ENCODE results near the gene NR6A1.
"Not testable (repeated sequence)": the region's sequence is repeated elsewhere in the genome, so short reads cannot be mapped to it uniquely, and the experiment has no call there.

NR6A1 gene

DNA sequence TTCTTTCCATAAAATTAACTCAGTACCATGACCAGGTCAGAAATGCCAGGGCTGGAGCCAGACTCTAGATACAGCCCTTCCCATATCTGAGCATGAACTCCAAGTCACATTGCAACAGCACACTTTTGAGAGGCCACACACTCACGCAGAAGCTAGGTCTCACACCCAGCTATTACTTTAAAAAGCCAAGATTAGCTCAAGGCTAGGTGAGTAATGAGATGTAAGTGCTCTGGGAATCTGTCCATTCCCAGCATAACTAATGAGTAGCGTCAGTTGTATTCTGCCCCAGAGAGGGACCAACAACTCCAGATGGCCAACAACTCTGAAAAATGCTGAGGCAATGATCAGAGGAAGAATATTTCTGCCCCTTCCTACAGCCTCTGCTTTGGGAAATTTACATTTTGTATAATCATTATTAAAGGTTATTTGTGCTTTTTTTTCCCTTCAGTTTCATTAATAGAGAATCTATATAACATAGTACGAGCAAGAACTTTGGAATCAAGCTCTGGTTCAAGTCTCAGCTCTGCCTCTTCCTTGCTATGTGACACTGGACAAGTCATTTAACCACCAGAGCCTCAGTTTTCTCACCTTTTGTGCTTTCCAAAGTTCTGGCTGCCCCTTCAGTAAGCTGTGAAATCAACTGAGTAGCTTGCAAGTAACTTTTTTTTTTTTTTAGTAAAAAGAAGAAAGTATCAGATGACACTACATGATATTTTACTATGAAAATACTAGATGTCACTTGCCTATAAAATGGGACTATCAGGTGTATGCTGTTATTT lies 118.3 kb downstream of the NR6A1 start:
- DNase-seq: no peak

DNA sequence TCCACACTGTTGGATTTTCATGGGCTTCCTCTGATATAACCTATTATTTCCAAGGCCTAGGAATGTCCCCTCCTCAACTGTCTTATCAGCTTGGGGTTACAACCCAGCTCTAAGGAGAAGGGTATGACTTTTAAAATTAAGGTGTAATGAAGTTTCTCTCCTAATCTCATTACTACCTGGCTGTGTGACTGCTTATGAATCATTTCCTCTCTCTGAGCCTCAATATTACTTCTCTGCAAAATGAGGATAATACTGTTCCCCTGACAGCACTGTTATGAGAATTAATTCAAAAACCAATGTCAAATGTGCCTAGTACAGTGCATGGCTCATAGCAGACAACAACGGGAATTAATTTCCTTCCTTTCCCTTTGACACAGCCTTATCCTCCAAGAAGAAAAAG lies 118.9 kb downstream of the NR6A1 start:
- DNase-seq: no peak

DNA sequence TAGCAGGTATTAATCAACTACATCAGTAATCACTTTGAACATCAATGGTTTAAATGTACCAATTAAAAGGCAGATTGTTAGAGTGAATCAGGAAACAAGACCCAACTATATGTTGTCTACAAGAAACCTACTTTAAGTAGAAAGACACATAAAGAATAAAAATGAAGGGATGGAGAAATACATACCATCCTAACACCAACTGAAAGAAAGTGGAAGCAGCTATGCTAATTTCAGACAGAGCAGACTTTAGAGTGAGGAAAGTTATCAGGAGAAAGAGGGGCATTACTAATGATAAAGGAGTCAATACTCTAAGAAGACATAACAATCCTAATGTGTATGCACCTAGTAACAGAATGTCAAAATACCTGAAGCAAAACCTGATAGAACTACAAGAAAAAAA lies 125.8 kb downstream of the NR6A1 start:
- DNase-seq: no peak

DNA sequence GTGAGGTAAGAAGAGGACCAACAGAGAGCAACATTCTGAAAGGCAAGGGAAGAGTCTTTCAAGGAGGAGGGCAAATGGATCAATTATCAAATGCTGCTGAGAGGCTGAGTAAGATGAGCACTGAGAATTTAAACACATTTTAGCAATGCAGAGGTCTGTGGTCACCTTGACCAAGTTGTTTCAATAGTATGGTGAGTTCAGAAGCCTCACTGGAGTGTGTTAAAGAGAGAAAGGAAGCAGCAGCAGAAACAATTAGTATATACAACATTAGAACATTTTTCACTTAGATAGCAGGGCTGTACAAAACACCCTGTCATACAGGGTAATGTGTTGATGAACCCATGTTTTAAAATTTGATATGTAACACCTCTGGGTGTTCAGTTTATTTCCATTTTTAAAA lies 131.5 kb downstream of the NR6A1 start:
- DNase-seq: no peak

DNA sequence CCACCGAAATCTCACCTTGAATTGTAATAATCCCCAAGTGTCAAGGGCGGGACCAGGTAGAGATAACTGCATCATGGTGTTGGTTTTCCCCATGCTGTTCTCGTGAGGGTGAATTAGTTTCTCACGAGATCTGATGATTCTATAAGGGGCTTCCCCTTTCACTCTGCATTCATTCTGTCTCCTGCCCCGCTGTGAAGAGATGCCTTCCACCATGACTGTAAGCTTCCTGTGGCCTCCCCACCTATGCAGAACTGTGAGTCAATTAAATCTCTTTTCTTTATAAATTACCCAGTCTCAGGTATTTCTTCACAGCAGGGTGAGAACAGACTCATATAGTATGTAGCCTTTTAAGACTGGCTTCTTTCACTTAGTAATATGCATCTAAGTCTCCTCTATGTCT lies 135.8 kb downstream of the NR6A1 start:
- no peak for DNase-seq

DNA sequence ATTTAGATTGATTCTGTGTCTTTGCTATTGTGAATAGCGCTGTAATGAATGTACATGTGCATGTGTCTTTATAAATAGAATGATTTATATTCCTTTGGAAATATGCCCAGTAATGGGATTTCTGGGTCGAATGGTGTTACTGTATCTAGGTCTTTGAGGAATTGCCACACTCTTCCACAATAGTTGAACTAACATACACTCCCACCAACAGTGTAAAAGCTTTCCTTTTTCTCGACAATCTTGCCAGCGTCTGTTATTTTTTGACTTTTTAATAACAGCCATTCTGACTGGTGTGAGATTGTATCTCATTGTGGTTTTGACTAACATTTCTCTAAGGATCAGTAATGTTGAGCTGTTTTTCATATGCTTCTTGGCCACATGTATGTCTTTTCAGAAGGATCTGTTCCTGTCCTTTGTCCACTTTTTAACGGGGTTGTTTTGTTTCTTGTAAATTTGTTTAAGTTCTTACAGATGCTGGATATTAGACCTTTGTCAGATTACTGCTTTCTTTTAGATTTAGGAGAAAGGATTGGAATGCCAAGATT lies 139.0 kb downstream of the NR6A1 start:
- DNase-seq: no peak

DNA sequence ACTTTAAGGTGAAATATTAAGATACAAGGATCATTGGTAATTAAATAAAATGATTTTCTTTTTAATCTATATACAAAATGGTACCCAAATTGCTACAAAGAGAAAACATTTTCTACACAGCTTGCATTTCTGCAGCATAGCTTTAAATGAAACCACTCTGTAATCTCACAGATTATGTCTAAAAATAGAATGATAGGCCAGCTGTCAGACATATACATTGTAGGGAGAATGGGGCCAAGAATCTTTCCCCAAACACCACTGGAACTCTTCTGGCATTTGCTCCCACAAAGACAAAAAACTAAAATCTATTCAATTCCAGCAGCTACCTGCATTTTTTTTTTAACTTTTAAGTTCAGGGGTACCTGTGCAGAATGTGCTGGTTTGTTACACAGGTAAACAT lies 139.8 kb downstream of the NR6A1 start:
- DNase-seq: no peak

DNA sequence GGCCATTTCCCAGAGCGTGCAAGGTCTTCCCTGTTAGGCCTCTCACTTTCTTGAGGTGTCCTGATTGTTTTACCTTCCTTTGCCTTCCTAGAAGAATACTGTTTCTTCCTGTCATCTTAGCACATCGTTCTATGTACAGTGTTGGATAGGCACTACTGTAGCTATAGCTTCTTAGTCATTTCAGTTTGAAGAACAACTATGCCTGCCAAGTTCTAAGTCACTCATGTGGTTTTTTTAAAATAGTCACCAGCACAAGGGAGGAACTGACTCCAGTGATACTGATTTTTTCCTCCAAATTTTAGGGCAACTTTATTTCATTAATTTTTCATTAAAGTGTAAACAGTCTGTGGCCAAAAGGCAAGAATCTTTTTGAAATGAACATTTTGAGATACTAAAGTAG lies 141.5 kb downstream of the NR6A1 start:
- no peak for DNase-seq

DNA sequence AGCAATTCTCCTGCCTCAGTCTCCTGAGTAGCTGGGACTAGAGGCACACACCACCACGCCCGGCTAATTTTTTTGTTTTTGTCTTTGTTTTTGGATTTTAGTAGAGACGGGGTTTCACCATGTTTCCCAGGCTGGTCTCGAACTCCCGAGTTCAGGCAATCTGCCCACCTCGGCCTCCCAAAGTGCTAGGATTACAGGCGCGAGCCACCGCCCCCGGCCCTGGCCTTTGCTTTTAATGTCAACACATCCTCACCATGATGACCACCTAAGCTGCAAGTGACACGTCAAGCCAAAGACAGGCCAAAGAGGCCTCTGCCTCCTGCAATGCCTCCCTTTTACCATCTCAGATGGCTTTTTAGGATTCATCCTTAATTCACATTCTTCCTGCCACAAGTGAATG lies 142.4 kb downstream of the NR6A1 start:
- DNase-seq: no peak

DNA sequence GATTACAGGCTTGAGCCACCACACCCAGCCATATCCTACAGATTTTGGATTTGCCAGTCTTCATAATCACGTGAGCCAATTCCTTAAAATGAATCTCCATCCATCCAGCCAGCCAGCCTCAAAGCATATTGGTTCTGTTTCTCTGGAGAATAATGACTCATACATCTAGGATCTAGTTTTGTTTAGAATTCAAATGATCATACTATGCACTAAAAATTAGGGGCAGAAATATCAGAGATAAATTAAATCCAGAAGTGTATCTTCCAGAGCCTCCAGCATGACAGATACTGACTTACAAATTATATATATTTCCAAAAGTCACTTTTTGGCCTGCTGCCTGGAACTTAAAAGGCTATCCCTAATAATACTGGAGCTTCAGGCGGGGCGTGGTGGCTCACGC lies 144.8 kb downstream of the NR6A1 start:
- no peak for DNase-seq

DNA sequence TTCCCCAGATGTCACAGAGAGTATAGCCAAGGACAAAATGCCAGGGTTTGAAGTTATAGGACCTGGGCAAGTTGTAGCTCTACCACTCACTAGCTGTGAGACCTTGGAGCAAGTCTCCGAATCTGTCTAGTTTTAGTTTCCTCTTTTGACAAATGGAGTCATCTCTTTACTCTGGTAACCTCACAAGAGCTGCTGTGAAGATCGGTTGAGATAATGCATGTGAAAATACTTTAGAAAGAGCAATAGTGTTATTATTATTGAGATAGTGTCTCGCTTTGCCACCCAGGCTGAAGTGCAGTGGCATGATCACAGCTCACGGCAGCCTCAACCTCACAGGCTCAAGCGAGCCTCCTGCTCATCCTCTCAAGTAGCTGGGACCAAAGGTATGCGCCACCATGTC lies 146.0 kb downstream of the NR6A1 start:
- DNase-seq: no peak

DNA sequence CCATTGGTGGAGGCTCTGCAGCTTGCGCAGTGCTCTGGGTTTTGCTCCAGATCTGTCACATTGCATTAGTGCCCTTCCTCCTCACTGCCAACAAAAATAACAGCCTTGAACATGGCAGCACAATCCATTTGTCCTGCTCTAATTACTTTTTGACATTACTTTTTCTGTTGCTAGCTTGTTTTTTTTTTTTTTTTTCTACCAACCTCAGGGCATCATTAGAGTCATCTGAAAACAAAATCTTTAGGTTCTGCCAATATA lies 146.4 kb downstream of the NR6A1 start:
- no peak for DNase-seq

DNA sequence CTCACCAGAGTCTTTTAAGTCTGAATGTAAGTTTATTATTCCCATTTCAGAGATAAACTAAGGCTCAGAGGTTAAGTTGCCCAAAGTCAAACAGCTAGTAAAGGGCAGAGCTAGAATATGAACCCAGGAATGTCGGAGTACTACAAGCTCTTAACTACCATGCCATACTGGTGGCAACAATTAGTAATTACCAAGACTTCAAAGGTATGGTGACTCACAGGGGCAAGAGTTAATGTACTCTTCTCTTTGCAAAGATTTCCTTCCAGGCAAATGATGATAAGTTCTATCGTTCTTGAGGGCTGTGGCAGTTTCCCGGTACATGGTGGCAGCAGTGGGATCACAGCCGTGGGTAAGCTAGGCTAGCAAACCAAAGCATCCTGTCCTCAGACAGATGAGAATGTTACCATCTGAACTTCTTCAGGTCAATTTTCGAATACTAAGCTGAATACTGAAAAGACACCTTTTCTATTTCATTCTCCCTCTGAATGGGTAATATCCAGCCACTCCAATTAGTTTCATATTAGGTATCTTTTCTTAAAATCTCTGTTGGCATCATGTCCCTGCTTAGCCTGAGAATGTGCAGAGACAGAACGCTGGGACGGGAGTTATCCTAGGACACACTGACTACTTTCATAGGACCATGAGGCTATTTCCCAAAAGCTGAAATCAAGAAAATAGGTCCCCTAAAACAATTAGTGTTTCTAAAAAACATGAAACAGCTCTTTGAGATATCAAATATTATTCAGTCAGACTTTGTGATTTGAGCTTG lies 147.0 kb downstream of the NR6A1 start:
- DNase-seq: no peak

DNA sequence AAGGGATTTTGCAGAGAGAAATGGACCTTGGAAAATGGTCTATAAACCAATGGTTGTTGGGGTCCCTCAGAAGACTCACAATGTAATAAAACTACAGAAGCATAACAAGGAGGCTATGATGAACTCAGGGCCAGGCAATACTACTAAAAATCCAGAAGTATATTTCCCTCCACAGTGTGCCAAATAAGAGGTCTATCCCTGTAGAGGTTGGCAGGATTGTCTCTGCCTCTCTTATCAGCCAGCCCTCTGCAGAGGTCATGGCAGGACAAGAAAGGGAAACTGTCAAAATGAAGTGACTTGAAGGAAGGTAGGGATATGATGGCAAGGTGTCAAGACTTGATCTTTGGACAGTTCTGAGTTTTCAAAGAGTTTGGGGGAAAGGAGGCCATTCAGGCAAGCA lies 148.2 kb downstream of the NR6A1 start:
- no peak for DNase-seq

DNA sequence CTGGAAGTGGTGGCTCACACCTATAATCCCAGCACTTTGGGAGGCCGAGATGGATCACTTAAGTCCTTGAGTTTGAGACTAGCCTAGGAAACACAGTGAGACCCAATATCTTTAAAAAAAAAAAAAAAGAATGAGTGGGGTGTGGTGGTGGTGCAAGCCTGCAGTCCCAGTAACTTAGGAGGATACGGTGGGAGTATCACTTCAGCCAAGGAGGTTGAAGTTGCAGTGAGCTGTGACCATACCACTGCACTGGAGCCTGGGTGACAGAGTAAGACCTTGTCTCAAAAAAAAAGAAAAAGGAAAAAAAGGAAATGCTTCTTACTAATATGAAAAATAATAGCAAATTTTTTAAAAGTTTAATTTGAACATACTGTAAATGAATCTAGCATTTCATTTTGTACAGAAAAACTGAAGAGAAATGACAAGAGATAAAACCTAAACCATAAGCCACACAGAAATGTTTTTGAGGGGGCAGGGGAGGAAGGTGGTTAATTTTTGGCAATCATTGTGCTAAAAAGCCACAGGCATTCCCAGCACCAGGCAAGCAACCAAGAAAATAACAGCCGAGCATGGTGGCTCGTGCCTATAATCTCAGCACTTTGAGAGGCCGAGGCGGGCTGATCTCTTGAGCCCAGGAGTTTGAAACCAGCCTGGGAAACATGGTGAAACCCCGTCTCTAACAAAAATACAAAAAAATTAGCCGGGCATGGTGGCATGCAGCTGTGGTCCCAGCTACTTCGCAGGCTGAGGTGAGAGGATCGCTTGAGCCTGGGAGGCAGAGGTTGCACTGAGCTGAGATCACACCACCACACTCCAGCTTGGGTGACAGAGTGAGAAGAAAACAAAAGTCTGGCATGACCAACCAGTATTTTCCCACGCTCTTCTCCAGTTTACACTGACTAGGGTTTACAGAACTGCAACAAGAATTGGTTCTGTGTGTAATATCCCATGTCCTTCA lies 149.5 kb downstream of the NR6A1 start:
- no peak for DNase-seq

DNA sequence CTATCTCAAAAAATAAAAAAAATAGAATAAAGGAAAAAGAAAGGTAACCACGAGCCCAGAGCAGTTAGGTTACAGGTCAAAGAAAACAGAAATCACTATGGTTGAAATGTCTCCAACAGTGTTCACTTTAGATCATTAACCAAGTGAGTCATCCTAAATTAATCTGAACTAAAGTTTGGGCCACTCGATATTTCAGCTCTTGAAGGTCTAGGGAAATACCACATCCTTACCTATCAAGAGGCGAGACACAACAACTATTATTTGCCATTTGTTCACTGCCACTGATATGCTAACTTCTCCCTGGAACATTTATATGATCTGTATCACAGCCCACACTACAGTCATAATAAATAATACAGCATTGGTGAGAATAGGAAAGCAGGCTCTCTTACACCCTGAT lies 152.6 kb downstream of the NR6A1 start:
- no peak for DNase-seq

DNA sequence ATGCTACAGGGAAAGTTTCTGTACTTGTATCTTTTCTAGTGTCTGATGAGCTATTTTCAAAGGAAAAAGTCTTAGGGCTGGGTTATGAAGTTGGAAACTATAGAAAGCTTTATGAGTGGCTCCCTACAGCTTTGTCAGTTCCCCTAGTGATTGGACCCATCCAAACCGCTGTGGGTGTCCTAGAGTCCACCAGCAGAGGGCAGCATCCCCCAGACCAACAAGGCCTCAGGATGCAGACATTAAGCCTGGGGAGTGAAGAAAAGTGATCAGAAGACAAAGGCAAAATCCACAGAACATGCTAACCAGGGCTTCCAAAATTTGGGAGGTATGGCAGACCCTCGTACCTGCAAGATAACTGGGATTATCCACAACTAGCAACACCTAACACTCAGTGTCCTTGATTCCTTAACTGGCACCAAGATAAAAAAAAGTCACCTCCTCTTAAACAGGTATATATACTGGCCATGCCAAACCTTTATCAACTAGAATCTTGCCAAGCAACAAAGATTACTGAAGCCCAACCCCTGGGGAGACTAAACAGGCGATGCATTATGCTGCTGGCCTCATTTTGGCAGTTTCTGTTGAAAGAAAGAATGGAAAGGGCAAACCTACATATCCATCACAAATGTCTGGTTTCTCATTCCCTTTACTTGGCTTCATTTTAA lies 153.5 kb downstream of the NR6A1 start:
- peak; percentile 46 for DNase-seq

DNA sequence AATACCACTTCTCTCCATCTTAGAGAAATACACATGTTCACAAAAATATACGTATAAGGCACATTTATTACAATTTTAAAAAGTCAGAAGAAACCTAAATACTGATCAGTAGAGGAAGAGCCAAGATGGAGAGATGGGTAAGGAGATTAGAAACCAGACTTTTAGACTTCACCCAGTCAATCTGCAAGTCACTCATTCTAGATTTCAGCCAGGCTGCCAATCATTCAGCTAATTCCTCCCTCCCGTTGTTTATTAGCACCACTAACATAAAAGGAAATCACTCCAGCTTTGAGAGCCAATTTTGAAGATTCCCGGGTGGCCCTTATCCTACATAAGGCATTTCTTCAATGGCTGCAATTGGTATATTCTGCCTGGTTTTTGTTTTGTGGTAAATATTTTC lies 154.2 kb downstream of the NR6A1 start:
- no peak for DNase-seq

DNA sequence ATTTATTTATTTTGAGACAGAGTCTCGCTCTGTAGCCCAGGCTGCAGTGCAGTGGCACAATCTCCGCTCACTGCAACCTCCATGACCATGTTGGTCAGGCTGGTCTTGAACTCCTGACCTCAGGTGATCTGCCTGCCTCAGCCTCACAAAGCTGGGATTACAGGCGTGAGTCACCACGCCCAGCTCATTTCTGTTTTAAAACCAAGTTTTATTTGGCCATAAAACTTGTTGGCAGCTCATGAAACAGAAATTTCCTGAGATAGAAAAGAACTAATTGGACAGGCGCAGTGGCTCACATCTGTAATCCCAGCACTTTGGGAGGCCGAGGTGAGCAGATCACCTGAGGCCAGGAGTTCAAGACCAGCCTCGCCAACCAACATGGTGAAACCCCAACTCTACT lies 155.3 kb downstream of the NR6A1 start:
- not testable (repeated sequence) for DNase-seq

DNA sequence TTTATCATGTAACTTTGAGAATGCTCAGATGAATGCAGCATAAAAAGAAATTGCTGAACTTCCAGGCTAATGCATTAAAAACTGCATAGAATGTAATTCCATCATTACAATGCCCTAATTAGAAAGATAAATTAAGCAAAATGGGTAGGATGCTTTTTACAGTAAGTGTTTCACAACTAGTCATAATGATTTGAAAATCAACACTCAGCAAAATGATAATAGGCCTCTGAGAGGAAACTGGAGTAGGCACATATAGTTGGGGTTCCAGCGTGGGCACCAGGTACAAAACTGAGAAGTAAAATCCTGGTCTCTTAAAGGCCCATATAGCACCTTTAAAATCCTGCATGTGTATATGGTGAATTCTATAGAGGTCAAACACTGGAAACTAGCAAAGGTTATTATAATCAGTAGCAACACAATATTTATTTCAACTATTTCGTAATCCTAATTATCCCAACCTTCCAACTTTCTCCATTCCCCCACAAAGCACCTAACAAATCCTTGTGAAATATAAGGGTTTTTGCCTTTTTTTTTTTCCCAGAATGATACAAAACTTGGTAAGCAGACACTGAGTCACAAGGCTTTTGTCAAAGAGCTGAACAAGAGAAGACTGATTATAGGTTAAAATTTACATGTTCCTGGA lies 155.9 kb downstream of the NR6A1 start:
- no peak for DNase-seq

DNA sequence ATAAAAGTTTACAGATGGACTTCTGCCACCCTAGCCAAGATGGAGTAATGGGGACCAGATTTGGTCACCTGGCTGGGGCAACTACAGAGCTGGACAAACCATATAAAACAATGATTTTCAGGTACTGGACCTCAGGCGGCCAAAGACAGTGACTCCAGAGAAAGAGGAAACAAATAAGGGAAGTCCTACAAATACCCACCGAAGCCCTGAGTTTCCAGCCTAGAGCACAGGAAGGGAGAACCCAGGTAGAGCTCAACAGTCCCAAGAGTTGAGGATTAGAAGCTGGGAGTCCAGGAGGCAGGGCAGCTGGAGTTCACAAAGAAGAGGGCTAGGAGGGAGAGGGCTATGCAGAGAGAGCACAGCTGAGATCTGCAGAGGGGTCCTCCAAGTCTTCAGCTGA lies 157.3 kb downstream of the NR6A1 start:
- DNase-seq: no peak

DNA sequence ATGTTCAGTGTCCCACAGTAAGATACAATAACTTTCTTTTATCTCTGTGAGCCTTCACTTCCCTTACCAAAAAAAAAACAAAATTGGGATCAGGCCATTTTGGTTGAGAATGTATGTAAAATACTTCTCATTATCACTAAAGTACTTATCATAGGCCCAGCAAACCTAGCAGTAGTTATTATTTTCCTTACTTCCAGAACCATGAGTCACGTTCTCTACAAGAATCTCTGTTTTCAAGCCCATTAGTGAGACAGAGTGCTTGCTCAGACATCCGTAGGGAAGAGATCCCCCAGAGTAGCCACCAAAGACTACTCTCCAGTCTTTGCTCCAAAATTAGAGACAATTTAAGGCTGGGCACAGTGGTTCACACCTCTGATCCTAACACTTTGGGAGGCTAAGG lies 160.0 kb downstream of the NR6A1 start:
- DNase-seq: no peak

All from effector CD4-positive, alpha-beta T cell (primary cell).